Measurements from ENCODE around the gene SYCN.
"Not testable (repeated sequence)": the region's sequence is repeated elsewhere in the genome, so short reads cannot be mapped to it uniquely, and the experiment has no call there.

The SYCN gene

GRCh38 chr19:39203372-39204341 is at the start of gene SYCN:
SYCN (minus strand) TSS chr19:39204263; CDS start chr19:39204254, 9 bp downstream.
- no peak within 1 kb of the TSS for H3K27ac Mint-ChIP-seq
- DNase-seq: no peak
- no peaks in the 10 kb centered on the region for H3K9me3 Mint-ChIP-seq
- H3K27me3 Mint-ChIP-seq: peaks cover 87% of the 10 kb centered on the region
- H3K36me3 Mint-ChIP-seq: no peaks in the 10 kb centered on the region
- no peak within 1 kb of the TSS for H3K4me3 Mint-ChIP-seq
- H3K4me1 Mint-ChIP-seq: no peaks in the 10 kb centered on the region
- CTCF ChIA-PET: no interaction called here

- Mint-ChIP-seq H3K4me1 (peaks cover 5% of the 10 kb centered on the region), H3K4me3 (no peak overlapping the region)
- CTCF ChIA-PET: no interaction called here
Measured at GRCh38 chr19:39253374-39254149, 49.5 kb upstream of the SYCN start.

GRCh38 chr19:39252458-39252857 is 48.4 kb upstream of the SYCN start:
- Mint-ChIP-seq H3K36me3 (no peaks in the 10 kb centered on the region), H3K9me3 (no peaks in the 10 kb centered on the region), H3K27ac (no peak overlapping the region), H3K27me3 (peaks cover 58% of the 10 kb centered on the region), H3K4me3 (no peak overlapping the region), H3K4me1 (peaks cover 5% of the 10 kb centered on the region)
- CTCF ChIA-PET: no interaction called here
- no peak for DNase-seq

More at GRCh38 chr19:39253374-39254149, 49.5 kb upstream of the SYCN start:
- Mint-ChIP-seq H3K36me3 (no peaks in the 10 kb centered on the region), H3K27ac (no peak overlapping the region), H3K27me3 (peaks cover 47% of the 10 kb centered on the region), H3K9me3 (no peaks in the 10 kb centered on the region)
- no peak for DNase-seq

GRCh38 chr19:39251846-39252245 is 47.8 kb upstream of the SYCN start:
- Mint-ChIP-seq H3K36me3 (no peaks in the 10 kb centered on the region), H3K27ac (no peak overlapping the region), H3K4me3 (no peak overlapping the region), H3K9me3 (no peaks in the 10 kb centered on the region), H3K4me1 (peaks cover 5% of the 10 kb centered on the region), H3K27me3 (peaks cover 61% of the 10 kb centered on the region)
- CTCF ChIA-PET: no interaction called here
- no peak for DNase-seq

GRCh38 chr19:39251081-39251480 is 47.0 kb upstream of the SYCN start:
- no peaks in the 10 kb centered on the region for H3K36me3 Mint-ChIP-seq
- peaks cover 5% of the 10 kb centered on the region for H3K4me1 Mint-ChIP-seq
- no peak overlapping the region for H3K4me3 Mint-ChIP-seq
- no peak overlapping the region for H3K27ac Mint-ChIP-seq
- CTCF ChIA-PET: no interaction called here
- DNase-seq: no peak
- H3K9me3 Mint-ChIP-seq: no peaks in the 10 kb centered on the region
- peaks cover 55% of the 10 kb centered on the region for H3K27me3 Mint-ChIP-seq

- Mint-ChIP-seq H3K36me3 (no peaks in the 10 kb centered on the region), H3K27me3 (peaks cover 56% of the 10 kb centered on the region), H3K9me3 (no peaks in the 10 kb centered on the region), H3K4me1 (peaks cover 5% of the 10 kb centered on the region), H3K27ac (no peak within 1 kb of the TSS), H3K4me3 (no peak within 1 kb of the TSS)
- no peak for DNase-seq
- CTCF ChIA-PET: no interaction called here
Measured at GRCh38 chr19:39248806-39249205, 44.7 kb upstream of the SYCN start, which contains the start of gene IFNL4. IFNL4 (minus strand) TSS chr19:39248856.

GRCh38 chr19:39247701-39248664 is 43.9 kb upstream of the SYCN start:
- no peaks in the 10 kb centered on the region for H3K9me3 Mint-ChIP-seq
- no peaks in the 10 kb centered on the region for H3K36me3 Mint-ChIP-seq
- DNase-seq: no peak
- peaks cover 57% of the 10 kb centered on the region for H3K27me3 Mint-ChIP-seq
- H3K4me1 Mint-ChIP-seq: peaks cover 5% of the 10 kb centered on the region
- CTCF ChIA-PET: no interaction called here
- no peak overlapping the region for H3K4me3 Mint-ChIP-seq
- H3K27ac Mint-ChIP-seq: no peak overlapping the region

GRCh38 chr19:39246951-39247669 is 43.0 kb upstream of the SYCN start:
- Mint-ChIP-seq H3K4me3 (no peak overlapping the region), H3K27ac (no peak overlapping the region), H3K4me1 (no peaks in the 10 kb centered on the region), H3K27me3 (peaks cover 52% of the 10 kb centered on the region), H3K9me3 (no peaks in the 10 kb centered on the region), H3K36me3 (no peaks in the 10 kb centered on the region)
- CTCF ChIA-PET: no interaction called here
- peak; percentile 33 for DNase-seq

- peaks cover 48% of the 10 kb centered on the region for H3K27me3 Mint-ChIP-seq
- H3K36me3 Mint-ChIP-seq, H3K27ac Mint-ChIP-seq, DNase-seq, CTCF ChIA-PET, H3K4me1 Mint-ChIP-seq, H3K9me3 Mint-ChIP-seq, H3K4me3 Mint-ChIP-seq: not testable (repeated sequence)
Measured at GRCh38 chr19:39245166-39245565, 41.1 kb upstream of the SYCN start.

- peaks cover 42% of the 10 kb centered on the region for H3K27me3 Mint-ChIP-seq
- H3K36me3 Mint-ChIP-seq, DNase-seq, H3K4me1 Mint-ChIP-seq, CTCF ChIA-PET, H3K4me3 Mint-ChIP-seq, H3K27ac Mint-ChIP-seq, H3K9me3 Mint-ChIP-seq: not testable (repeated sequence)
Measured at GRCh38 chr19:39244410-39245100, 40.5 kb upstream of the SYCN start, which contains the start of gene IFNL3. IFNL3 (minus strand) TSS chr19:39245006; CDS start chr19:39244967, 39 bp downstream.

- CTCF ChIA-PET, H3K4me1 Mint-ChIP-seq, H3K4me3 Mint-ChIP-seq, DNase-seq, H3K27ac Mint-ChIP-seq, H3K36me3 Mint-ChIP-seq, H3K9me3 Mint-ChIP-seq: not testable (repeated sequence)
- peaks cover 37% of the 10 kb centered on the region for H3K27me3 Mint-ChIP-seq
Measured at GRCh38 chr19:39243741-39244140, 39.7 kb upstream of the SYCN start.

- Mint-ChIP-seq H3K27me3 (peaks cover 26% of the 10 kb centered on the region), H3K4me3 (no peak overlapping the region), H3K4me1 (peaks cover 24% of the 10 kb centered on the region), H3K36me3 (no peaks in the 10 kb centered on the region), H3K9me3 (no peaks in the 10 kb centered on the region), H3K27ac (no peak overlapping the region)
- no peak for DNase-seq
- CTCF ChIA-PET: interaction anchor here (1.1 kb wide), 1 partner anchor 10 kb away, joined by 4 read pairs; no protein-coding TSS in a partner anchor
Measured at GRCh38 chr19:39240421-39240820, 36.4 kb upstream of the SYCN start.

GRCh38 chr19:39238944-39239343 is 34.9 kb upstream of the SYCN start:
- no peaks in the 10 kb centered on the region for H3K36me3 Mint-ChIP-seq
- no peak for DNase-seq
- H3K4me1 Mint-ChIP-seq: peaks cover 24% of the 10 kb centered on the region
- H3K27ac Mint-ChIP-seq: peak overlapping the region; percentile 71
- H3K9me3 Mint-ChIP-seq: no peaks in the 10 kb centered on the region
- CTCF ChIA-PET: no interaction called here
- peaks cover 17% of the 10 kb centered on the region for H3K27me3 Mint-ChIP-seq
- no peak overlapping the region for H3K4me3 Mint-ChIP-seq

Measured in activated naive CD4-positive, alpha-beta T cell treated with anti-CD3 and anti-CD28 coated beads, Interleukin-2, amount 10 ng/mL, durations not matched to agents 7 days and 5 days (primary cell).